Gastroesophageal sphincter (tissue), 4 donors: ENCODE results near the gene ANKS1B. TPM values are rescaled to one million over a fixed set of nuclear protein-coding genes. Genes with fewer than 3 reads are reported as not detected.
A peak's percentile ranks its signal among the peaks of the same experiment; 100 is the strongest.

Source experiments
- ATAC-seq: fragments of 150-250 bp; one replicate; pipeline ENCODE4 v1.9.1; 2016; ENCODE audit warnings: mild to moderate bottlenecking, moderate library complexity
- H3K27ac ChIP-seq, 4 donors: fragments of 200-600 bp; sonication (generic) in 3 of 4; 1 replicate in 3 of 4; 2 replicates in 1 of 4; pipeline ENCODE4 v1.5.1; 2016 to 2019
- H3K27me3 ChIP-seq: fragments of 200-600 bp; sonication (generic); one replicate; pipeline ENCODE4 v1.5.1; 2019
- H3K36me3 ChIP-seq, 2 donors: fragments of 200-600 bp; sonication (generic); one replicate each; pipeline ENCODE4 v1.5.1; 2019; ENCODE audit warnings: control low read depth in 1 of 2
- H3K4me1 ChIP-seq, 3 donors: fragments of 200-600 bp; sonication (generic); 1 replicate in 2 of 3; 2 replicates in 1 of 3; pipeline ENCODE4 v1.5.1; 2016 to 2019; ENCODE audit warnings: control low read depth in 2 of 3
- H3K4me3 ChIP-seq, 2 donors: fragments of 200-600 bp; sonication (generic); one replicate each; pipeline ENCODE4 v1.5.1; 2019; ENCODE audit warnings: mild to moderate bottlenecking in 1 of 2, moderate library complexity in 1 of 2
- H3K9me3 ChIP-seq, 3 donors: fragments of 200-600 bp; sonication (generic); one replicate each; pipeline ENCODE4 v1.5.1; 2017 to 2019; ENCODE audit warnings: control low read depth in 2 of 3
- EP300 ChIP-seq: sonication (generic); formaldehyde crosslinking; IDR thresholded peaks from one replicate; pipeline ENCODE4 v1.6.1; 2017; ENCODE audit warnings: antibody characterized with exemption, mild to moderate bottlenecking
- POLR2A ChIP-seq, 2 donors: fragments of 450-650 bp; IDR thresholded peaks; one replicate each; pipeline ENCODE4 v1.6.1; 2017; ENCODE audit warnings: antibody characterized with exemption in 2 of 2, mild to moderate bottlenecking in 2 of 2, moderate library complexity in 1 of 2
- POLR2AphosphoS5 ChIP-seq: sonication (generic); formaldehyde crosslinking; IDR thresholded peaks from one replicate; pipeline ENCODE4 v1.6.1; 2017; ENCODE audit warnings: antibody characterized with exemption
- WGBS, 2 donors: methylation state at CpG; one replicate each; pipeline ENCODE4 v1.1.5; 2018; ENCODE audit warnings: low coverage in 1 of 2; 5-methylcytosine and 5-hydroxymethylcytosine counted together
- total RNA-seq, 4 donors: library from RNA; depleted of rRNA; stranded (reverse); fragments of >200 nt; gene quantifications; one replicate each; pipeline ENCODE4 v1.1.0, GENCODE V29; 2016
- TF ChIP-seq, protein P1 (sequence below), 4 experiments: fragments of 200-600 bp in 2 of 4; fragments of 450-650 bp in 2 of 4; sonication (generic) in 1 of 4; IDR thresholded peaks; one replicate each; pipeline ENCODE4 v1.5.1; 2017 to 2019; ENCODE audit warnings: antibody characterized with exemption in 4 of 4, mild to moderate bottlenecking in 2 of 4, moderate library complexity in 2 of 4

ANKS1B gene
- total RNA-seq, 4 donors from 2014 or later, result 9.9 to 31.1 (median 21.4) TPM

DNA sequence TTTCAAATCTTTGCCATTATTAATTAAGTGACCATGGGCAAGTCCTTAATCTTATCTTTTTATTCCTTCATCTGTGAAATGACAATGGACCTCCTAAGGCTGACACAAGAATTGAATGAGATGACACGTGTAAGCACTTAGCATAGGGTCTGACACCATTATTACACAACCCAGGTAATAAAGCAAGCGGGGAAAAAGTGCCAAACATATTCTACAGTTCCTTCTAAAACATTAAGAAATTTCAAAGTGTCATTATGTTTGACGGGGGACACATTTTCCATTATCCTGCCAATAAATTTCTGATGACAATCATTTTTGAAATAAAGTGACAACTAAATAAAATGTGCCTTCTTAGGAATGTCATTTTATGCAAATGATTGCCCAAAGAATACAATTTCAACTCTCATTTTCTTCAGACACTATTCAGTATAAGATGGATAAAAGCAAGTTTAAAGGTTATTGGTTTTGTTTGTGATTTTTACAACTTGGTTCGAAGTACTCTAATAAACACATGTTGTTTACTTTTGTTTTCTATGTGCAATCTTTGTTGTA, 3.0 kb downstream of the ANKS1B start:
- Histone ChIP-seq H3K4me1 (peaks cover 0 to 29% (median 3%) of the 10 kb centered on the region in 3 donors), H3K9me3 (no peaks in the 10 kb centered on the region), H3K36me3 (no peaks in the 10 kb centered on the region), H3K27me3 (no peaks in the 10 kb centered on the region), H3K27ac (no peak overlapping the region), H3K4me3 (no peak overlapping the region)
- ATAC-seq, result no peak
- no peak for TF ChIP-seq POLR2A (IDR thresholded peaks at IDR 0.05)
- TF ChIP-seq POLR2AphosphoS5, result no peak
- TF ChIP-seq EP300, result no peak
- TF ChIP-seq, protein P1, sequence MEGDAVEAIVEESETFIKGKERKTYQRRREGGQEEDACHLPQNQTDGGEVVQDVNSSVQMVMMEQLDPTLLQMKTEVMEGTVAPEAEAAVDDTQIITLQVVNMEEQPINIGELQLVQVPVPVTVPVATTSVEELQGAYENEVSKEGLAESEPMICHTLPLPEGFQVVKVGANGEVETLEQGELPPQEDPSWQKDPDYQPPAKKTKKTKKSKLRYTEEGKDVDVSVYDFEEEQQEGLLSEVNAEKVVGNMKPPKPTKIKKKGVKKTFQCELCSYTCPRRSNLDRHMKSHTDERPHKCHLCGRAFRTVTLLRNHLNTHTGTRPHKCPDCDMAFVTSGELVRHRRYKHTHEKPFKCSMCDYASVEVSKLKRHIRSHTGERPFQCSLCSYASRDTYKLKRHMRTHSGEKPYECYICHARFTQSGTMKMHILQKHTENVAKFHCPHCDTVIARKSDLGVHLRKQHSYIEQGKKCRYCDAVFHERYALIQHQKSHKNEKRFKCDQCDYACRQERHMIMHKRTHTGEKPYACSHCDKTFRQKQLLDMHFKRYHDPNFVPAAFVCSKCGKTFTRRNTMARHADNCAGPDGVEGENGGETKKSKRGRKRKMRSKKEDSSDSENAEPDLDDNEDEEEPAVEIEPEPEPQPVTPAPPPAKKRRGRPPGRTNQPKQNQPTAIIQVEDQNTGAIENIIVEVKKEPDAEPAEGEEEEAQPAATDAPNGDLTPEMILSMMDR (IDR thresholded peaks at IDR 0.05), result no peak
- WGBS, 2 donors, result 83 to 87% methylated on average over 4 of the region's 4 CpGs

DNA sequence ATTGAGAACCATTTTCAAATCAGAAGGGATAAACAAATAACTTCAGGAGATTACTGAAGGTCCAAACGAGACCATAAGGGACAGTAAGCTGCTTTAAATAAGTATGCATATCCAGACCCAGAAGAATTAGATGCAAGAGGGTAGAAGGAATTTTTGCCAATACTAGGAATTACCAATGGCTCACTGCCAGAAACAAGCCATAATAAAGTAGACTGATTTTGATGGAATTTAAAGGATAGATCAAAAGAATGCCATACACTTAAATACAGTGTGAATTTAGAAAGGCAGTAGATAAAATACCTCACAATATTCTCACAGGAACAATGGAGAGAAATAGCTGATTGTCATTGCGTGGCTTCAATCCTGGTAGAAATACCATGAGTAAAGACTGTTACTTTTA, 5.3 kb downstream of the ANKS1B start:
- WGBS, 2 donors, result 65 to 71% methylated on average over 2 of the region's 2 CpGs
- no peaks in the 10 kb centered on the region for H3K36me3 ChIP-seq
- TF ChIP-seq POLR2AphosphoS5, result no peak
- no peak for TF ChIP-seq EP300
- TF ChIP-seq, protein P1 (IDR thresholded peaks at IDR 0.05), result no peak
- TF ChIP-seq POLR2A (IDR thresholded peaks at IDR 0.05), result no peak
- peaks cover 0 to 22% (median 0%) of the 10 kb centered on the region in 3 donors for H3K4me1 ChIP-seq
- no peak overlapping the region for H3K4me3 ChIP-seq
- H3K27ac ChIP-seq, result no peak overlapping the region
- no peaks in the 10 kb centered on the region for H3K27me3 ChIP-seq
- ATAC-seq, result no peak
- no peaks in the 10 kb centered on the region for H3K9me3 ChIP-seq

DNA sequence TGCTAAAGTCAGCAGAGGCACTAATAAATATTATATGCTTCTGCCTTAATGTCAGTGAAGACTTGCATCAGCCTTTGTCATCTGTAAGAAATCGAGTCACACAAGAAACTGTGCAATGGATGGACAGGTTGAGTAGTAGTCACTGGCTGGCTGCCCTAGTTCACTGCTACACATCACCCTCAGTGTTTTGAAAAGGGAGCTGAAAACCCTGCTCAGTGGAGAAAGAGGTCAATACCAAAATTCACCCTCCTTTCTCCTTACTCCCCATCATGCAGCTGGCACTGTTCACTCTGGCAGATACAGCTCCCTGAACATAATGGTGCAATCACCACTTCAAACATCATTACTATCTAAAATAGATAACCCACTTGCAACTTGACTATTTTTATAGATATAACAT, 6.6 kb downstream of the ANKS1B start:
- no peaks in the 10 kb centered on the region for H3K36me3 ChIP-seq
- H3K27ac ChIP-seq, result no peak overlapping the region
- TF ChIP-seq POLR2A (IDR thresholded peaks at IDR 0.05) (no peak), EP300 (no peak), POLR2AphosphoS5 (no peak)
- TF ChIP-seq, protein P1 (IDR thresholded peaks at IDR 0.05), result no peak
- peaks cover 0 to 13% (median 0%) of the 10 kb centered on the region in 3 donors for H3K4me1 ChIP-seq
- no peak overlapping the region for H3K4me3 ChIP-seq
- WGBS, 2 donors, result 56 to 88% methylated on average over 1 of the region's 1 CpG
- ATAC-seq, result no peak
- no peaks in the 10 kb centered on the region for H3K27me3 ChIP-seq
- H3K9me3 ChIP-seq, result peaks cover 0 to 5% (median 0%) of the 10 kb centered on the region in 3 donors

DNA sequence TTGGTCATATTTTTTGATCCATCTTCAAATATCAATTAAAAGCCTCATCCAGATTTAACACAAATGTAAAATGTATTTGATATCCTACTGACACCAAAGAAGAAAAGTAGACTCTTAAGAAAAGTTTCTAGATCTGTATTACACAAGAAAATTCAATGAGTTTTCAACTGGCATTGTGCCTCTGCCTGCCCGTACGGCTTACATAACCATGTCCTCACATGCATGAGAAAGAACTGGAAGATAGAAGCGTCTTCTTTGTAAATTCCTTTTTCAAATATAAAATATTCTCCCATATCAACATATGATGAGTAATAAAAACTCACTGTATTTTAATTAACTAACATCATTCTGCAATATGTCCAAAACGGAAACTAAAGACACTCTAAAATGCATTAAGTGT, 7.2 kb downstream of the ANKS1B start:
- TF ChIP-seq POLR2A (IDR thresholded peaks at IDR 0.05) (no peak), POLR2AphosphoS5 (no peak), EP300 (no peak)
- TF ChIP-seq, protein P1 (IDR thresholded peaks at IDR 0.05), result no peak
- H3K36me3 ChIP-seq, result no peaks in the 10 kb centered on the region
- no peak overlapping the region for H3K4me3 ChIP-seq
- no peaks in the 10 kb centered on the region for H3K27me3 ChIP-seq
- peaks cover 0 to 7% (median 0%) of the 10 kb centered on the region in 3 donors for H3K4me1 ChIP-seq
- 61 to 79% methylated on average over 4 of the region's 4 CpGs for WGBS, 2 donors
- no peak overlapping the region for H3K27ac ChIP-seq
- ATAC-seq, result peak; percentile 28
- H3K9me3 ChIP-seq, result peaks cover 0 to 11% (median 0%) of the 10 kb centered on the region in 3 donors

DNA sequence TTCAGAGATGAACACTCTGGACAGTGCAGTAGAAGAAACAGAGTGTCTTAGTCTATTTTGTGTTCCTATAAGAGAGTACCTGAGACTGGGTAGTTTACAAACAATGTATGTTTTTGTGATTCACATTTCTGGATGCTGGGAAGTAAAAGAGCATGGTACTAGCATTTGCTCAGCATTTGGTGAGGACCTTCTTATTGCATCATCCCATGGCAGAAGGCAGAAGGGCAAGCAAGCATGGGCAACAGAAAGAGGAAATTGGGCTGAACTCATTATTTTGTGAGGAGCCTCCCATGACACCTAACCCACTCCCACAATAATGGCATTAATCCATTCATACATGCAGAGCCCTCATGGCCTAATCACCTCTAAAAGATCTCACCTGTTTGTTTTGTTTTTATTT, 8.0 kb downstream of the ANKS1B start:
- Histone ChIP-seq H3K4me1 (peaks cover 0 to 6% (median 0%) of the 10 kb centered on the region in 3 donors), H3K27ac (no peak overlapping the region), H3K27me3 (no peaks in the 10 kb centered on the region), H3K4me3 (no peak overlapping the region), H3K9me3 (peaks cover 0 to 12% (median 0%) of the 10 kb centered on the region in 3 donors), H3K36me3 (no peaks in the 10 kb centered on the region)
- ATAC-seq, result no peak
- TF ChIP-seq, protein P1 (IDR thresholded peaks at IDR 0.05), result no peak
- TF ChIP-seq POLR2AphosphoS5 (no peak), EP300 (no peak), POLR2A (IDR thresholded peaks at IDR 0.05) (no peak)
